Parathyroid adenoma (tissue), 2 donors: ENCODE results near the gene SULT1C2.
"Not testable (repeated sequence)": the region's sequence is repeated elsewhere in the genome, so short reads cannot be mapped to it uniquely, and the experiment has no call there.

ENCODE experiments used
- H2AFZ ChIP-seq: fragments of 300-600 bp; sonication (generic); one replicate; pipeline ENCODE4 v1.7.0; 2017; ENCODE audit warnings: antibody characterized with exemption, mild to moderate bottlenecking
- H3K27ac ChIP-seq: fragments of 300-600 bp; sonication (generic); one replicate; pipeline ENCODE4 v1.7.0; 2017
- H3K27me3 ChIP-seq: fragments of 300-600 bp; sonication (generic); one replicate; pipeline ENCODE4 v1.7.0; 2017; ENCODE audit warnings: low read length; ENCODE audit not compliant: control insufficient read depth, insufficient read depth
- H3K36me3 ChIP-seq: fragments of 300-600 bp; sonication (generic); one replicate; pipeline ENCODE4 v1.7.0; 2017; ENCODE audit warnings: low read length; ENCODE audit not compliant: control insufficient read depth, insufficient read depth
- H3K4me1 ChIP-seq: fragments of 300-600 bp; sonication (generic); one replicate; pipeline ENCODE4 v1.7.0; 2017; ENCODE audit warnings: control low read depth
- H3K4me2 ChIP-seq: fragments of 300-600 bp; sonication (generic); one replicate; pipeline ENCODE4 v1.7.0; 2017; ENCODE audit warnings: low read length
- H3K4me3 ChIP-seq: fragments of 300-600 bp; sonication (generic); one replicate; pipeline ENCODE4 v1.7.0; 2017; ENCODE audit warnings: low read depth, low read length
- H3K79me2 ChIP-seq: fragments of 300-600 bp; sonication (generic); one replicate; pipeline ENCODE4 v1.7.0; 2017; ENCODE audit warnings: control low read depth
- H3K9ac ChIP-seq: fragments of 300-600 bp; sonication (generic); one replicate; pipeline ENCODE4 v1.7.0; 2017; ENCODE audit warnings: mild to moderate bottlenecking
- H3K9me3 ChIP-seq: fragments of 300-600 bp; sonication (generic); one replicate; pipeline ENCODE4 v1.7.0; 2017; ENCODE audit warnings: low read length; ENCODE audit not compliant: control insufficient read depth
- TF ChIP-seq, protein P1 (sequence below): fragments of 300-600 bp; sonication (generic); IDR thresholded peaks from one replicate; pipeline ENCODE4 v1.7.0; 2017; ENCODE audit warnings: antibody characterized with exemption, mild to moderate bottlenecking
- donor health status: primary hyperparathyroidism.

Gene SULT1C2

DNA sequence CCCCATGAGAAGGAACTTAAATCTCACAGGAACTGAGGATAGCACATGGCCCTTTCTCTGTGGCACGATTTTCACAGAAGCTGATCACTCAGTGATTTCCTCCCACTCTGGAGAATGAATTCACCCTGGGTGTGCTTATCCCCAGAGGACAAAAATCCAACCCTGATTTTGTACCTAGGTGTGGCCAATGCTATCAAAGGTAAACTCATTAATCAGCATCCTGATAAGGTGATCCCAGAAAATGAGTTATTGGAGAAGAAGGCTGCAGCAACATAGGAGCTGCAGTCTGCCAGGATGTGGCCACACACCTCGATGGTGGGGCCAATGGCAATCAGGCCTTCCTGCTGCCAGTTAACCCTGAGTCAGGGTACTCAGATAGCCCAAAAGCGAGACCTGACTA is 8.2 kb upstream of the SULT1C2 start:
- H3K27ac ChIP-seq = no peak overlapping the region
- no peak overlapping the region for H3K9ac ChIP-seq
- H3K27me3 ChIP-seq = no peaks in the 10 kb centered on the region
- no peaks in the 10 kb centered on the region for H3K9me3 ChIP-seq
- TF ChIP-seq, protein P1, sequence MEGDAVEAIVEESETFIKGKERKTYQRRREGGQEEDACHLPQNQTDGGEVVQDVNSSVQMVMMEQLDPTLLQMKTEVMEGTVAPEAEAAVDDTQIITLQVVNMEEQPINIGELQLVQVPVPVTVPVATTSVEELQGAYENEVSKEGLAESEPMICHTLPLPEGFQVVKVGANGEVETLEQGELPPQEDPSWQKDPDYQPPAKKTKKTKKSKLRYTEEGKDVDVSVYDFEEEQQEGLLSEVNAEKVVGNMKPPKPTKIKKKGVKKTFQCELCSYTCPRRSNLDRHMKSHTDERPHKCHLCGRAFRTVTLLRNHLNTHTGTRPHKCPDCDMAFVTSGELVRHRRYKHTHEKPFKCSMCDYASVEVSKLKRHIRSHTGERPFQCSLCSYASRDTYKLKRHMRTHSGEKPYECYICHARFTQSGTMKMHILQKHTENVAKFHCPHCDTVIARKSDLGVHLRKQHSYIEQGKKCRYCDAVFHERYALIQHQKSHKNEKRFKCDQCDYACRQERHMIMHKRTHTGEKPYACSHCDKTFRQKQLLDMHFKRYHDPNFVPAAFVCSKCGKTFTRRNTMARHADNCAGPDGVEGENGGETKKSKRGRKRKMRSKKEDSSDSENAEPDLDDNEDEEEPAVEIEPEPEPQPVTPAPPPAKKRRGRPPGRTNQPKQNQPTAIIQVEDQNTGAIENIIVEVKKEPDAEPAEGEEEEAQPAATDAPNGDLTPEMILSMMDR = no peak
- H3K4me1 ChIP-seq = no peaks in the 10 kb centered on the region
- no peak overlapping the region for H3K4me3 ChIP-seq
- H3K79me2 ChIP-seq = no peaks in the 10 kb centered on the region
- no peak overlapping the region for H3K4me2 ChIP-seq
- no peak overlapping the region for H2AFZ ChIP-seq
- H3K36me3 ChIP-seq = no peaks in the 10 kb centered on the region

DNA sequence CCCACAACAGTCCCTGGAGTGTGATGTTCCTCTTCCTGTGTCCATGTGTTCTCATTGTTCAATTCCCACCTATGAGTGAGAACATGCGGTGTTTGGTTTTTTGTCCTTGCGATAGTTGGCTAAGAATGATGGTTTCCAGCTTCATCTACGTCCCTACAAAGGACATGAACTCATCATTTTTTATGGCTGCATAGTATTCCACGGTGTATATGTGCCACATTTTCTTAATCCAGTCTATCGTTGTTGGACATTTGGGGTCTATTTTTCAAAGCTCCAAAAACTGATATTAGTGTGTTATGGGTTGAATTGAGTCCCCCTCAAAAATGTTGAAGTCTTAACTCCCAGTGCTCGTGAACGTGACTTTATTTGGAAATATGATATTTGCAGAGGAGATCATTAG is 4.1 kb upstream of the SULT1C2 start:
- not testable (repeated sequence) for H3K79me2 ChIP-seq, H3K9me3 ChIP-seq, H3K9ac ChIP-seq, H3K4me1 ChIP-seq, H3K36me3 ChIP-seq, H3K4me3 ChIP-seq, H3K27me3 ChIP-seq, H3K4me2 ChIP-seq, H3K27ac ChIP-seq, H2AFZ ChIP-seq

DNA sequence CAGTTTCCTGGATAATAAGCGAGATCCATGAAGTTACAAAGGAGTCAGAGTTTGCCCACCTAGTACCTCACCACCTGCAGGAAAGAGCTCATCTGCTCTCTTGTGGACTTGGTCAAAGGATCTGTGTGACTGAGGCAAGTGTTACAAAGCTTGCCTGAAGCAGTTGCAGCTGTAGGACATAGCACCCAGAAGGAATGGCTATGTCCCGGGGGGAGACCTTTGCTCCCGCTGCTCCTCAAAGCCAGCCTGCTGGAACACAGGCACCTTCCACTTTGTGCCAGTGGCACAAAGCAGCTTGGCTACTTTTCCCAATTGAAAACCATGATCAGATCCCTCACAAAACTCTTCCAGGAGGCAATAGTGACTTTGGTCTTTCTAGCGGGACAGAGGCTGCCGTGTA is 3.1 kb upstream of the SULT1C2 start:
- H3K4me2 ChIP-seq = no peak overlapping the region
- H3K36me3 ChIP-seq = no peaks in the 10 kb centered on the region
- no peaks in the 10 kb centered on the region for H3K27me3 ChIP-seq
- H3K27ac ChIP-seq = no peak overlapping the region
- H2AFZ ChIP-seq = no peak overlapping the region
- no peaks in the 10 kb centered on the region for H3K79me2 ChIP-seq
- no peak overlapping the region for H3K9ac ChIP-seq
- H3K9me3 ChIP-seq = no peaks in the 10 kb centered on the region
- H3K4me1 ChIP-seq = no peaks in the 10 kb centered on the region
- H3K4me3 ChIP-seq = no peak overlapping the region
- TF ChIP-seq, protein P1 = no peak

DNA sequence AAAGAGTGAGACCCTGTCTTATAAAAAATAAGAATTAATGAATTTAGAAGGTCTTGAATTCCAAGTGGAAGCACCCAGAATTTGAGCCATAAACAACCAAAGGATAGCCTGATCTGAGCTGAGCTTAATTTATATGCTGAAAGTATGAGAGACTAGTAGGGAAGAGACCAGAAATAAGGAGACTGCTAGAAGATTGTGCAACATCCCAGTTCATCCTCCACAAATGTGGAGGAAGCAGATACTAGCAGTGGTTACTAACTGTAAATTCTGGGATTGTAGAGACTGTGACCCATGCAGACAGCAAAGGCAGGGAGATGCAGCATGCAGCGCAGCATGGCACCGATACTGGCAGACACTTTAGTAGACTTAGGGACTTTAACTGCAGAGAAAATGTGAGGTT is 1.5 kb upstream of the SULT1C2 start:
- no peak overlapping the region for H3K27ac ChIP-seq
- H3K4me2 ChIP-seq = no peak overlapping the region
- no peak overlapping the region for H2AFZ ChIP-seq
- H3K9me3 ChIP-seq = no peaks in the 10 kb centered on the region
- H3K4me1 ChIP-seq = no peaks in the 10 kb centered on the region
- H3K36me3 ChIP-seq = no peaks in the 10 kb centered on the region
- no peaks in the 10 kb centered on the region for H3K79me2 ChIP-seq
- H3K27me3 ChIP-seq = no peaks in the 10 kb centered on the region
- no peak overlapping the region for H3K4me3 ChIP-seq
- TF ChIP-seq, protein P1 = no peak
- no peak overlapping the region for H3K9ac ChIP-seq

DNA sequence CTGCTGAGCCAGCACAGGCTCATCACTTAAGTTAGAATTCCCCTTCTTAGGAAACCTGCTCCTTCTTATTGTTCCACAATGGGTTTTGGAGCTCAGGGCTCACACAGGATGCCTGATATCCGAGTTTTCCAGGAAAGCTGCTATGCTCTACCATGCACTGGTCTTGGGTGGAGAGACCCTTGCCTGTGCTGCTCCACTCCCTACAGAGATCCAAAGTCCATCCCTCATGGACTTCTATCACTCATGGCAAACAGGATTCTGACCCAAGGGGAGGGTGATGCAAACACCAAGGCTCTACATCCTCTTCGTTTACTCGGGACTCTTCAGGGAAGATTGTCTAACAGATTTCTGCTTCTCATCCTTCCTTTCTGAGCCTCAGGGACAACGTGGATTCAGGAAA is 5.2 kb downstream of the SULT1C2 start:
- no peak overlapping the region for H3K4me3 ChIP-seq
- no peak overlapping the region for H3K27ac ChIP-seq
- H3K9ac ChIP-seq = no peak overlapping the region
- TF ChIP-seq, protein P1 = no peak
- H3K4me2 ChIP-seq = no peak overlapping the region
- no peak overlapping the region for H2AFZ ChIP-seq
- H3K79me2 ChIP-seq = no peaks in the 10 kb centered on the region
- H3K36me3 ChIP-seq = no peaks in the 10 kb centered on the region
- H3K9me3 ChIP-seq = no peaks in the 10 kb centered on the region
- H3K27me3 ChIP-seq = no peaks in the 10 kb centered on the region
- no peaks in the 10 kb centered on the region for H3K4me1 ChIP-seq
